Activated CD8-positive, alpha-beta memory T cell treated with anti-CD3 and anti-CD28 coated beads for 36 hours (primary cell): Measurements from ENCODE around the gene KCNH3. TPM values are rescaled to one million over a fixed set of nuclear protein-coding genes. Genes with fewer than 3 reads are reported as not detected.
"Not testable (repeated sequence)": the region's sequence is repeated elsewhere in the genome, so short reads cannot be mapped to it uniquely, and the experiment has no call there.

Source experiments
- CTCF ChIA-PET: fragments of 350-600 bp; sonication (Branson Sonifier 250); formaldehyde crosslinking; loops from one replicate; lab custom pipeline; 2021; ENCODE audit warnings: antibody characterized with exemption; lab: Charles Lee
- POLR2A ChIA-PET: fragments of 350-600 bp; sonication (Branson Sonifier 250); formaldehyde crosslinking; loops from one replicate; lab custom pipeline; 2021; ENCODE audit warnings: antibody characterized with exemption; lab: Charles Lee
- total RNA-seq, 2 experiments: library from RNA; stranded (reverse); gene quantifications; one replicate each; pipeline ENCODE4 v1.2.3, GENCODE V29; 2021

KCNH3 gene
- total RNA-seq, 2 experiments from 2014 or later: 5.6 to 5.8 TPM

DNA sequence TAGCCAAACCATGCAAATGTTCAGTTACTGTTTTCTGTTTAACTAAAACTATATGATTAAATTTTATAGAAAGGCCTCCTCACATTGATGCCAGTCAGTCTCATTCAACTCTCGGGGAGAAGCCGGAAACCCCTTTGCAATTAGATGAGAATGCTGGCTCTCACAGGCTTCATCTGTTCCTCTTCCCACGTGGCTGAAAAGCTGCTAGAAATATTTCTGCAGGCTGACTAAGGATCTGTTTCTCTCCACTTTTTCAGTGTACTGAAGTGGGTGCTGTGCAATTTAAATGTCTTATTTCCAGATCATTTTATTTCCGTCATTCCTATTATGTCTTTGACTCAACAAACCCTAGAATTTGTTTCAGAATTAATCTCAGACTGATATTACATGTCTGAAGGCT, 17.4 kb upstream of the KCNH3 start:
- ChIA-PET CTCF (interaction anchor here (0.6 kb wide), 1 partner anchor 267 kb away, joined by 4 read pairs; no protein-coding TSS in a partner anchor), POLR2A (interaction anchor here (0.5 kb wide), 1 partner anchor 377 kb away, joined by 5 read pairs; no protein-coding TSS in a partner anchor)

DNA sequence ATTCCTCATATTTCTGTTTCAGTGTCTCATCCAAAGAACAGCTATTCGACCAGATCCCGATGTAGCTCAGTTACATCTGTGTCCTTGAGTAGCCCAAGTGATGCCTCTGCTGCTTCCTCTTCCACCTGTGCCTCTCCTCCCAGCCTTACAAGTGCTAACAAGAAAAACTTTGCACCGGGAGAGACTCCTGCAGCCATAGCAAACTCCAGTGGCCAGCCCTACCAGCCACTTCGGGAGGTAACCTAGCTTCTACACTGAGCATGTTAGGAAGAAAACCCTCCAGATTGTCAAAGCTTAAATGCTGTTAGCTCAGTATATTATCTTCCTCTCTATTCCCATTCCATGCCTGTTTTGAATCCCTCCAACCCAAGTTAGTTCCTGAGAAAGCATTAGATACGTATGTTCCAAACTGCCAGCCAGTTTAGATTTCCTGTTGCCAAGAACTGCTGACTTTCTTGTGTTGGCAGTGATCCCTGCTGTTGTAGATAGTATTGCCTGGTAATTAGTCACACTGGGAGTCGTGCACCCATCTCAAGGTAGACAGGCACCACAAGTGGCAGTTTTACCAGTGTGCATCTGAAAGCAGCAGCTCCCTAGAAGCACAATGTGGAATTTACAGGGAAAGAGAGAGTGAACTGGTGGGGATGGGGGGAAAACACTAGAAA, 14.0 kb upstream of the KCNH3 start:
- CTCF ChIA-PET: no interaction called here
- POLR2A ChIA-PET: no interaction called here

DNA sequence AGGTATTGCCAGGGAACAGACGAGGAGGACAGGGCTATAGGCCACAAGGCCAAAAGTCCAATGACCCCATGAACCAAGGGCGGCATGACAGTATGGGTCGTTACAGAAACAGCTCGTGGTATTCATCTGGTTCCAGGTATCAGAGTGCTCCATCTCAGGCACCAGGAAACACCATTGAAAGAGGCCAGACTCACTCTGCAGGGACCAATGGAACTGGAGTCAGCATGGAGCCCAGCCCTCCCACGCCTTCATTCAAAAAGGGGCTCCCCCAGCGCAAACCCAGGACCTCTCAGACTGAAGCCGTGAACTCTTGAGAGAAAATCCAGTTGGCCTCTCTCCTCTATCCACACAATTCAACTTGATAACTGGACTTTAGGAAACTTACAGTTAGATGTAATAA, 12.9 kb upstream of the KCNH3 start:
- POLR2A ChIA-PET: no interaction called here
- CTCF ChIA-PET: no interaction called here

DNA sequence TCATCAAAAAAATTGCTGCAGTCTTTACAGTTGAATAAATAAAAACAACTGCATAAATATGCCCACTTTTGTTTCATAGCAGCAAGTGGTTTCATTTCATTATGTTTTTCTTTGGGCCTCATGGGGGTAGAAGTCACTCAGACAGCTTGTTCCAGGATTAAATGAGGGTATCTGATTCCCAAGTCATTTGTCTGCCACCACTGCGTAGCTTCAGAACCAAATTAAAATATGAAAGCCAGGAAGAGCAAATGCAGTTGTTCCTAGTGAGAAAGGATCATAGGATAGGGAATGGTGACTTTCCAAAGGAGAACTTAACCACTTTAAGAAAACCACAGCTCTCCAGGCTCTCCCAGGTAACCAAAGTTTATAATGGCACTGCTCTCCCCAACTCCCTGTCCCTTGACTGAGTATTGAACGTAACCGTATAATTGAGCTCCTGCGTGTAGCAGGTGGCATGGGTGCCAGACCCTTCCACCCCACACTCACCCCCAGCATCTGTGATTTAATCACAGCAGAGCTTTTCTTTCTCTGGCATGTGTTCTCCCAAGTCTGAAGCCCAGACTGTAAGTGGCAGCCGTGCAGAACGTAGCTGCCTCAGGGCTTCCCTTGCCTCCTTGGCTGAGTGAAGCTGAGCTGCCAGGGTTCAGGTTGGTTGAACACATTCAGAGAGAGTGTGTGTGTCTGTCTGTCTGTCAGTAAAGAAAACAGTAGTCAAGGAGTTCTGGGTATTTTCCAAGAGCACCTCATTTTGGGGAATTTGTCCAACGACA, 11.3 kb upstream of the KCNH3 start:
- CTCF ChIA-PET: interaction anchor here (0.6 to 1.7 kb wide), 2 partner anchors 169 to 177 kb away, joined by 3 to 4 read pairs; no protein-coding TSS in a partner anchor
- POLR2A ChIA-PET: interaction anchor here (0.6 kb wide), 1 partner anchor 9 kb away, joined by 4 read pairs; no protein-coding TSS in a partner anchor

DNA sequence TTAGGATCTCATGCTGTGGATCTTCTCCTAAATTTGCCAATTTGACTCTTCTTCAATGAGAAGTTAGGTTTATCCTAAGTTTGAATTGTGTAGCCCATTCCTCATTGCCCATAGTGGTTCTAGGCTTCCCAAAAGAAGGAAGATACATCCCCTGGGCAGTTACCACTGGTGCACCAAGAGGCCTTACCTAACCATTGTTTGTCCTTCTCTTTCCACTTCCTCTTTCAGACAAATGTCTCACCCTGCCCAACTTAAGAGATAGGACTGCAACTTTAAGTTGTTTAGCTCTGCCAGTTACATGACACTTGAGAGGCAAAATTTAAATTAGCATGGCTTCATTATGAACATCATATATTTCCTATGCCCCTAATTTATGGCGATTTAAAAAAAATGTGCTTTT, 9.4 kb upstream of the KCNH3 start:
- POLR2A ChIA-PET: no interaction called here
- CTCF ChIA-PET: no interaction called here

DNA sequence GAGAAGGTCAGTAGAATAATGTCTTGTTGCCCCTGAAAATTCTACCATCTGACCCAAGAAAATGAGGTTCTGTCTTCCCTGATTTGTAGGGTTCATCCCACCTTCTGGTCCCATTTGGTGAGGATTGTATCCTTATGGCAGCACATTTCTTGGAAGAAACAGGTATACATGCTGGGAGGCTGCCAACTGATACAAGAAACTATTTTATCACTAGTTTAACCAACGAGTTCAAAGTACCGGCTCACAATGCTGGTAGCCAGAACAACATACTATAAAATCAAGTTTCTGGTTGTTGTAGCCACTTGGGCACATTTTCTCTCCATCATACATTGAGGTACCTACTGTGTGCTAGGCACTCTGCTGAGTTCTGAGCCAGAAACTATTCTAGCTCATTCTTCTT, 7.1 kb upstream of the KCNH3 start:
- ChIA-PET POLR2A (interaction anchor here (0.6 kb wide), 1 partner anchor 275 kb away, joined by 3 read pairs; no protein-coding TSS in a partner anchor), CTCF (interaction anchor here (0.6 kb wide), 1 partner anchor 25 kb away, joined by 3 read pairs; no protein-coding TSS in a partner anchor)

DNA sequence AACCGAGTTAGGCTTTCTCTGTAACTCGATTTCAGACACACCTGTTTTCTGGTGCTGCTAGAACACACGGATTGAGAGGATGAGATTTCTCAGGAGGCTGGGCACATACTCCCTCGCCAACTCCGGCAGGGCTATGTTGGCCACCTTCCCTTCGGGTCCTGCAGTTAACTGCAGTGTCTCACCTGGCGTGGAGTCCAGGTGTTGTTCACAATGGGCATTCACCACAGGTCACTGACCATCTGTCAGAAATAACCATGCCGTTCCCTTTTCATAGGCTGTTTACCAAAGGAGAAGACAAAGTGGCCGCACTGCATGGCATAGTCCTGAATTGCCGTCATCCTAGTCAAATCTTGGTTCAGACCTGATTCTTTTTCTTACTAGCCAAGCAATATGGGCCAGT, 5.5 kb upstream of the KCNH3 start:
- ChIA-PET CTCF (no interaction called here), POLR2A (interaction anchor here (0.6 kb wide), 1 partner anchor 681 kb away, joined by 3 read pairs; the partner anchor contains the start of gene DDX23)

DNA sequence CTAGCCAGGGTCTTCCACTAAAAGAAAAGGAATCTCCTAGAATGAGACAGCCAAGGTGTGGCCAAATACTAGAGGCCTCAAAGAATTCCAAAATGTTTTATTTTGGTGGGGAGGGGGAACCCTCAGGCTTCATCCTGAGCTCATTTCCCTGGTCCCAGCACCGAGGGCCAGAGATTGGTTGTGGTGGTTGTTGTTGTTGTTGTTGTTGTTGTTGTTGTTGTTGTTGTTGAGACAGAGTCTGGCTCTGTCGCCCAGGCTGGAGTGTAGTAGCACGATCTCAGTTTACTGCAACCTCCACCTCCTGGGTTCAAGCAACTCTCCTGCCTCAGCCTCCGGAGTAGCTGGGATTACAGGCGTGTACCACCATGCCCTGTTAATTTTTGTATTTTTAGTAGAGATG, 4.7 kb upstream of the KCNH3 start:
- CTCF ChIA-PET, POLR2A ChIA-PET: not testable (repeated sequence)

DNA sequence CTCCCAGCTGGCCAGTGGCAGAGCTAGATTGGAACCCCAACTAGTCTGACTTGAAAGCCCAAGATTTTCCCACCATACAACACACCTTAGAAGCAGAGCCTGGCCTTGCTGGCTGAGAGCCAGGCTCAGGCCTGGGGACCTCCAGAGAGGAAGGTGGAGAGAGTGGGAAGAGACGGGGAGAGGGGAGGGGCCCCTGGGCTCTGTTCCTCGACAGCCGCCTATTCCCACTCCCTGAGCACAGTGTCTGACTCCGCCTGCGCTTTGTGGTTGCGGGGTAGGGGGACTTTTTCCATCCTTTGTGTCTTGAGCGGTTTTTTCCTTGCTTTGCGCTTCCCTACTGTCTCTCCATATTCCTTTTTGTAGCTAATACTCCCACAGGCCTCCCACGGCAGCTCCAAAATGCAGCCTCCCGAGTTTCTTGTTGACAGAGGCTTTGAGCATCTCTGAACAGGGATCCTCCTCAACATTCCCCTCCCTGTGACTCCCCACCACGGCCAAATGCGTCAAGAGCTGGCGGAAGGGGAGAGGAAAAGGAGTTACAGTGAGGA, 4.0 kb upstream of the KCNH3 start:
- ChIA-PET CTCF (interaction anchor here (1.5 kb wide), 1 partner anchor 176 kb away, joined by 4 read pairs; no protein-coding TSS in a partner anchor), POLR2A (no interaction called here)

DNA sequence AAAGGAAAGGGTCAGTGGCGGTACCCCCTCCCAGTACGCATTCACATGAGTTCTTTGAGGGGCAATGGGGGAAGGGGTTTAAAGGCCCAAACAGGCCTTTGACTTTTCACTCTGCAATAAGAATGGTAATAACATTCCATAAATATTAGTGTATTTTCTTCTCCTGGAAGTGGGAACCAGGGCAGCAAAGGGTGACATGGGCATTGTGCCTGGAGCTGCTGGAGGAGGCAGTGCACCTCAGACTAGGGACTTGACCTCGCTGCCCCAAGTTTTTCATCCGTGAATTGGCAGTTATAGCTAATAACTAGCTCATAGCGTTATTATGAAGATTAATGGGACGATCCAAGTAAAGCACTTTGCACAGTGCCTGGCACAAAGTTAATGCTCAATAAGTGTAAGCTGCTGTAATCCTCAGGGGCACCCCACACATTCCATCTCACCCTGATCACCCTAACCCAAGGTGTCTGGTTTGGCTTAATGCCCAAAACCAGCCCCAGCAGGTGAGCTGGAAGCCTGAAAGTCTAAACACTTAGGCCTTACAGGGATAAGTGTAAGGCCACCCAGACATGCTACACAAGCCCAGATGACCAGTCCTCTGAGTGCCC, 2.8 kb upstream of the KCNH3 start:
- POLR2A ChIA-PET: no interaction called here
- CTCF ChIA-PET: interaction anchor here (0.8 to 1.5 kb wide), 2 partner anchors 23 to 177 kb away, joined by 3 to 4 read pairs; no protein-coding TSS in a partner anchor

DNA sequence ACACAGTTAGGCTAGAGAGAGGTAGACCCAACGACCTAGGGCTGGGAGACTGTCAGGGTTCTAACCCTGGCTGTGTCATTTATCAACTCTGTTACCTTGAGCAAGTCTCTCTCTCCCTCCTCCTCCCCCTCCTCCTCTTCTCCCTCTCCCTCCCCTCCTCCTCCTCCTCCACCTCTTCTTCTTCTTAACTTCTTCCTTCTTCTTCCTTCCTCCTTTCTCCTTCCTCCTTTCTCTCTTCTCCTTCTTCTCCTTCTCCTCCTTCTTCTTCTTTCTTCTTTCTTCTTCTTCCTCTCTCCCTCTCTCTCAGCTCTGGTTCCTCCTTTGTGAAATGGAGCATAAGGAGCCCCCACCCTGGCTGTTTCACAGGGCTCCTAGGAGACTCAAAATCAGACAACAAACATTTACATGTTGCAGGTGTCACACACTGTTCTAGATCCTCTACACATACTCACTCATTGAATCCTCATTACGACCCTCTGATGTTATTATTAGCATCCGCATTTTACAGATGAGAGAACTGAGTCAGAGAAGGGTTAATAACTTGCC, 2.2 kb upstream of the KCNH3 start:
- POLR2A ChIA-PET: interaction anchor here (0.6 kb wide), 1 partner anchor 8 kb away, joined by 4 read pairs; no protein-coding TSS in a partner anchor
- CTCF ChIA-PET: interaction anchor here (0.7 to 0.8 kb wide), 4 partner anchors 24 to 488 kb away, joined by 3 to 4 read pairs (median 3); no protein-coding TSS in a partner anchor

DNA sequence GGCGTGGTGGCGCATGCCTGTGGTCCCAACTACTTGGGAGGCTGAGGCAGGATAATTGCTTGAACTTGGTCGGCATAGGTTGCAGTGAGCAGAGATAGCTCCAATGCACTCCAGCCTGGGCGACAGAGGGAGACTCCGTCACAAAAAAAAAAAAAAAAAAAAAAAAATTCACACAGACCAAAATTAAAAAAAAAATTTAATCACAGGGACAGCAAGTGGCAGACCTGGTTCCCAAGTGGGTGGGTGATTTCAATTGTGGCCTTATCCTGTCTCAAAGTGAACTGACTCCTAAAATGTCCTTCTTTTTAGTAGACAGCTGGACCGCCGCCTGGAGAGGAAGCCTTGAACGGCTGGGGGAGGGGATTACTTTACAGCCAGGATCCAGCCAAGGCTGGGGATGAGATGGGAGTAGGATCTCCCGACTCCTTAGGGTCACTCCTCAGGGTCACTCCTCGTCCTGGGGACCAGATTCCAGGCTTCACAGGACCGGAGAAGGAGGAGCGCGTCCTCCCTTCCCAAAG, 1.5 kb upstream of the KCNH3 start:
- ChIA-PET POLR2A (interaction anchor here (0.6 to 1.0 kb wide), 3 partner anchors 9 to 171 kb away, joined by 3 to 5 read pairs (median 4); no protein-coding TSS in a partner anchor), CTCF (interaction anchor here (0.7 to 1.4 kb wide), 4 partner anchors 25 to 489 kb away, joined by 3 to 4 read pairs (median 3); no protein-coding TSS in a partner anchor)

DNA sequence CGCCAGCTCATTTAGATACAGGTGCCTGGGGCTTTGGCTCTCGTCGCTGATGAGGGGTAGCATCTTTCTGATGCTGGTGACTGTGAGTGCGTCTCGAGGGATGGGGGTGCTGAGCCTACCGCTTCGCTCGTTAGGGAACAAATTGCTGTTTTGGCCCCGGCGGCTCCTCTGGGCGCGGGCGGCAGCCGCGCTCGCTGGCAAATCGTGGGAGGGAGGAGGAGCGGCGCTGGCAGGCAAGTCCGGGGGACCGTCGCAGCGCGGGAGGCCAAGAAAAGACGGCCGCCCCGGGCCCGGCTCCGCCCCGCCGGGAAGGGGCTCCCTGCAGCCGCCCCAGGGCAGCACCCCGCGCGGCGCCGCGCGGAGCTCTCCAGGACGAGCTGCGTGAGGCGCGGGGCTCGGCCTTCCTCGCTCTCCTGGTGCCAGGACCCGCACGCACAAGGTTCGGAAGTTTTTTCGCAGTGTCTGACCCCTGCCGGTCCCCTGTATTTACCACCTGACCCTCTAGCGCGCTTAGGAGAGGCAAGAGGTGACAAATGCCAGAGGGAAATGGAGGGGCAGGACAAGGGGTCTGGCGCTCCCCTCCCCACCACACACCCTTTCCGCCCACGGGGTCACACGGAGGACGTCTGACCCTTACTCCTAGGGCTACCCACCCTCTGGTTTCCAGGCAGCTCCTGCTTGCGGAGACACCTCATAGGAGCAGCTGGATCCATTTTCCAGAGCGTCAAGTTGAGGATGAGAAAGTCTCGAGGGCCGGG, 899 bp upstream of the KCNH3 start:
- CTCF ChIA-PET: interaction anchor here (0.6 to 1.5 kb wide), 3 partner anchors 29 to 571 kb away, joined by 3 to 4 read pairs (median 3); no protein-coding TSS in a partner anchor

DNA sequence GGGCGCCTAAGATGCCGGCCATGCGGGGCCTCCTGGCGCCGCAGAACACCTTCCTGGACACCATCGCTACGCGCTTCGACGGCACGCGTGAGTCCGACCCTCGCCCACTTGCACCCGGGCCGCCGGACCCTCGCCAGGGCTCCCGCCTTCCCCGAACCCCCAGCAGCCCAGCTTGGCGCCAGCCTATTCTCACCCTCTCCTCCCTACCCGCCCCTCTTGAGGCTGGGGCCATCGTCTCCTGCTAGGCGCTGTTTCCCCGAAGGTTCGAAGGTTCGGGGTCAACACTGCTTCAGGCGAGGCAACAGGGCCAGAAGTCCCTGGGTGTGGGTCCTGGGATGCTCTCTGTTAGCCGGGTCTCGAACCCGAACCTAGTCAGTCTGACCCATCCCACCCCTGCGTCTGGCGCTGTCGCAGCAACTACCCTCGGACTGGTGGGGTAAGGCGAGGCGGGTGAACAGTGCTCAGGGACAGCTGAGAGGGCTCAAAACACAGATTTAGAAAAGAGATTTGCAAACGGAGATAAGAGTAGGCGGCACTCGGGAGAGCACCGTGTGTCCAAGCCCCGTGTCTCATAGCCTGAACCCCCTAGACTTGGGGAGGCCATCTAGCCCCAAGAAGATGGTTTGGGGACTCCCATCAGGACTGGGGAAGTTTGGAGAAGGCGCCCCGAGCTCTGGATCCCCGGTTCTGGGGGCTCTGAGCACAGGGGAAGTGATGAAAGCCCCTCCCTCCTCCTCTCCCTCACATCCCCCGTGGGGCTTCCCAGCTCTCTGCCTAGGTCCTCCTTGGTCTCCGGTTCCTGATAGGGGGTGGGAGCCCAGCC, 787 bp downstream of the KCNH3 start:
- CTCF ChIA-PET: interaction anchor here (1.3 to 1.5 kb wide), 2 partner anchors 27 kb away, joined by 3 to 4 read pairs; no protein-coding TSS in a partner anchor
- POLR2A ChIA-PET: no interaction called here

More for the DNA sequence above, 899 bp upstream of the KCNH3 start:
- POLR2A ChIA-PET: interaction anchor here (0.6 to 1.3 kb wide), 4 partner anchors 15 to 180 kb away, joined by 3 to 5 read pairs (median 4); no protein-coding TSS in a partner anchor

DNA sequence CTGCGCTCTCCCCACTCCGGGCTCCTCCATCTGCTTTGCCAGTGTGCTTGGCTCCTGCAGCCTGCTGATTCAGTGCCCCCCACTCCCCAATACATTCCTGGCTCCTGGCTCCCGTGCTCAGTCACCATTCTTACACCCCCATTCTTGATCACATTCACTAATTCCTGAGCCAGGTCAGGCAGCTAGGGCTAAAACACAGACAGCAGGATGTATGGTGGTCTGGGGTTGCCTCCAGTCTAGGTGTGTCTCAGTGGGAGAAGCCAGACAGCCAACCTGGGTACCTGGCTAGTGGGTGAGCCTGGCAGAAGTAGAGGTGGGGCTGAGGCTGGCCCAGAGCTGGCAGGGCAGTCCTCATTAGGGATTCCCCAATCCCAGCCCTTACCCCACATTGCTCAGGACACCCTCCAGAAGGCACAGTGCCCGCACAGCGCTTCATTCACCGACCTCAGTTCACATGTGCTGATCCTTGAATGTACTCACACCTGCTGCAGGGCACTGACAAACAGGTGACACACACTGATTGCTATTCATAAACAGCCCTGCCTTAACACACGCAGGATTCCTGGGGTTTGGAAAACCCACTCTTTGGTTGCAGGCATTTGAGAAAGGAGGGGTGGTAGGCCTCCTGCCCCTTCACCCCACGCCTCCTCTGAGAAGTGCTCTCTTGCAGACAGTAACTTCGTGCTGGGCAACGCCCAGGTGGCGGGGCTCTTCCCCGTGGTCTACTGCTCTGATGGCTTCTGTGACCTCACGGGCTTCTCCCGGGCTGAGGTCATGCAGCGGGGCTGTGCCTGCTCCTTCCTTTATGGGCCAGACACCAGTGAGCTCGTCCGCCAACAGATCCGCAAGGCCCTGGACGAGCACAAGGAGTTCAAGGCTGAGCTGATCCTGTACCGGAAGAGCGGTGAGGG, 1.7 kb downstream of the KCNH3 start:
- ChIA-PET CTCF (interaction anchor here (1.3 kb wide), 1 partner anchor 26 kb away, joined by 3 read pairs; no protein-coding TSS in a partner anchor), POLR2A (no interaction called here)
